COLO668 (cell line): ENCODE measurements around the gene IL25.
"Not testable (repeated sequence)": the region's sequence is repeated elsewhere in the genome, so short reads cannot be mapped to it uniquely, and the experiment has no call there.

Experiments used
- DNase-seq: peaks from one replicate; lab custom pipeline; 2025; ENCODE audit not compliant: unreplicated experiment; lab: John Stamatoyannopoulos, UW

IL25 gene

DNA sequence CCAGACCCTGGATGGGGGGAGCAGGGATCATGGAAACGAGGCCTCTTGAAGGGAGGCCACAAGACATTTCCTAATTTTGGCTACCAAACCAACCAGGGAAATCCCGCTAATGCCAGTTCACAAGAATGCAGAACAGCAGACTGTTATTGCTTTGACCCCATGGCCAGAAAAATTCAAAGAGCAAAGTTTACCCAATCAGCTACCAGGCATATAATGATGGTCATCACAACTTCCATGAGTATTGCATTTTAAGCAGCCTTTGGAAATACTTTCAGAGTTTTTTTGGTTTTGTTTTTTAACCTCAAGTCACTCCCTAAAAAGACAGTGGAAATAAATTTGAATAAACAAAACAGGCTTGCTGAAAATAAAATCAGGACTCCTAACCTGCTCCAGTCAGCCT lies at the start of gene IL25:
Gene IL25, plus strand, starts transcription at position 301 of the 400 bp plus-strand sequence.
- no peak for DNase-seq

- DNase-seq = no peak
Observed at GRCh38 chr14:23323838-23324454, 48.7 kb upstream of the IL25 start.

DNA sequence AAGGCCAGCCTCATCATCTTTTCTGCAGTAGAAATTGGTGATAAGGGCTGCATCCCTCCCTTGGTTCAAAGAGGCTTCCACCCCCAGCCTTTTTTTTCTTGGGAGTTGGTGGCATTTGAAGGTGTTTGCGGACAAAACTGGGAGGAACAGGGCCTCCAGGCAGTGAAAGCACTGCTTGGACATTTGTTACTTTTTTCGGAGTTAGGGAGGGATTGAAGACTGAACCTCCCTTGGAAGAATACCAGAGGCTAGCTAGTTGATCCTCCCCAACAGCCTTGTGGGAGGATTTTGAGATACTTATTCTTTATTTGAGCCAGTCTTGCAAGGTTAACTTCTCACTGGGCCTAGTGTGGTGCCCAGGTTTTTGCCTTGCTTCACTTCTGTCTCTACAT lies 48.2 kb upstream of the IL25 start:
- DNase-seq = no peak

DNA sequence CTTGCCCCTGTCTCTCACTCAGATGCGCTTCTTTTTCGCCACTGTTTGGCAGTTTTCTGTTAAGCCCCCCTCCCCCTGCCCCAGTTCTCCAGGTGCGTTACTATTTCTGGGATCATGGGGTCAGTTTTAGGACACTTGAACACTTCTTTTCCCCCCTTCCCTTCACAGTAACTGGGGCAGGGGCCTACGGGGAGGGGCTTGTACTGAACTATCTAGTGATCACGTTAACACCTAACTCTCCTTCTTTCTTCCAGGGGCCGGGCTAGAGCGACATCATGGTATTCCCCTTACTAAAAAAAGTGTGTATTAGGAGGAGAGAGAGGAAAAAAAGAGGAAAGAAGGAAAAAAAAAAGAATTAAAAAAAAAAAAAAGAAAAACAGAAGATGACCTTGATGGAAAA lies 47.6 kb upstream of the IL25 start:
- no peak for DNase-seq

- not testable (repeated sequence) for DNase-seq
Observed at GRCh38 chr14:23325746-23326145, 46.9 kb upstream of the IL25 start.

GRCh38 chr14:23326491-23327332 lies 45.9 kb upstream of the IL25 start:
- DNase-seq = no peak

DNA sequence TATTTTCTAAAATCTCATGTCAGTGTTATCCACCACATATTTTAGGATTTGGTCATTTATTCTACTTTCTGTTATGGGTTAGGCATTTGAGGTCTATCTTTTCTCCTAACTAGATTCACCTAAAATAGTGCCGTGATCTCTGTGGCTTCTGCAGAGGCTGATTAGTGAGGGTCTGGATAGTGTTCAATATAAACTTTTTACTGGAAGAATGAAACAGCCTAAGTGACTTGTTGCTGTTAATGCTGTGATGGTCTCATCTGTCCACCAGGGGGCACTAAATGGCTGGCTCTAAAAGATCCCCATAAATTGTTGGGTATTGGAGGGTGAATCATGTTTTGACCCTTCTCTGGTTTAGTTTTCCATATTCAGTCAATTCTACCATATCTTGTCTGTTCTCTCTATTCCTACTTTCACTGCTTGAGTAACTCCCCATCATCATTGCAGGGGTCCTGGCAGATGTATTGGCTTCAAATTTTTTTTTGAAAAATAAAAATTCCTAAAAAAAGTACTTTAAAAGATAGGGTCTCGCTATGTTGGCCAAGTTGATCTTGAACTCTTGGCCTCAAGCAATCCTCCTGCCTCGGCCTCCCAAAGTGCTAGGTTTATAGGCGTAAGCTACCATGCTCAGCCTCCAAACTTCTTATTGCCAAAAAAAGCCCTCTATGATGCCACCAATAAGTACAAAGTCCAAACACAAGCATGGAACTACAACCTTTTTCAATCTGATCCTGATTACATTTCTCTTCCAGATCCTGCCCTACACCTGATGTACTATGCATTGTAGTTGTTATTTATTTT lies 44.5 kb upstream of the IL25 start:
- peak; percentile 63 for DNase-seq

DNA sequence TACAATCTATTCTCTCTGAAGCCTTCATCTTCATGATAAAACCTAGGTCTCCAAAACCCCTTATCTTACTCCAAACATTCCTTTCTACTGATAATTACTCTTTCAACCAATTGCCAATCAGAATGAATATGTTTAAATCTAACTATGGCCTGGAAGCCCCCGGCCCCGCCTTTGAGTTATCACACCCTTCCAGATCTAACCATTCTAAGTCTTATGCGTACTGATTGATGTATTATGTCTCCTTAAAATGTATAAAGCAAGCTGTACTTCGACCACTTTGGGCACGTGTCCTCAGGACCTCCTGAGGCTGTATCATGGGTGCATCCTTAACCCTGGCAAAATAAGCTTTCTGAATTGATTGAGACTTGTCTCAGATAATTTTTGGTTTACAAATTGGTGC lies 37.0 kb upstream of the IL25 start:
- no peak for DNase-seq

DNA sequence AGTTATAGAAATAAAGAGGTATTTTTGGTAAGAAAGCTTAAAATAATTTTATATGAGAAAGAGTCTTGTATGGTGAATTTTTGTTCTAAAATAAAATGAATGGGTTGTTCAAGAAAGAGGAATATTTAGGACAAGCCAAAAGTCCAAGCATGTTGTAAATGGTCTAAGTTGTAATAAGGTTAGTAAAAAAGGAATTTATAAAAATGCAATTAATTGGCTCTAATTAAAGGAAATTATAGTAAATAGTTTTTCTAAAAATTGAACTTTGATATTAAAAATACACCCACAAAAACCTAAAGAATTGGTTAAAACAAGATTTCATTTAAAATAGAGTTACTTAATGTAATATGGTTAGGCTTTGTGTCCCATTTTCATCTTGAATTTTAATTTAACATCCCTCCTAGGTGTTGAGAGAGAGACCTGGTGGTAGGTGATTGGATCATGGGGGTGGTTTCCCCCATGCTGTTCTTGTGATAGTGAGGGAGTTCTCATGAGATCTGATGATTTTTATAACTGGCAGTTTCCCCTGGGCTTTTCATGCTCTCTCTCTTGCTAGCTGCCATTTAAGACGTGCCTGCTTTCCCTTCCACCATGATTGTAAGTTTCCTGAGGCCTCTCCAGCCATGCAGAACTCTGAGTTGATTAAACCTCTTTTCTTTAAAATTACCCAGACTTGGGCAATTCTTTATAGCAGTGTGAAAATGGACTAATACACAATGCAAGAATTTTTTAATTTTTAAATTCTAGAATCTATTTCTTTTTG lies 32.9 kb upstream of the IL25 start:
- no peak for DNase-seq

- DNase-seq = no peak
Observed at GRCh38 chr14:23344481-23344880, 28.1 kb upstream of the IL25 start.

GRCh38 chr14:23345987-23346692 lies 26.5 kb upstream of the IL25 start:
- DNase-seq = no peak

GRCh38 chr14:23346693-23347405 lies 25.8 kb upstream of the IL25 start:
- DNase-seq = no peak

GRCh38 chr14:23347406-23348296 lies 25.0 kb upstream of the IL25 start:
- DNase-seq = no peak

DNA sequence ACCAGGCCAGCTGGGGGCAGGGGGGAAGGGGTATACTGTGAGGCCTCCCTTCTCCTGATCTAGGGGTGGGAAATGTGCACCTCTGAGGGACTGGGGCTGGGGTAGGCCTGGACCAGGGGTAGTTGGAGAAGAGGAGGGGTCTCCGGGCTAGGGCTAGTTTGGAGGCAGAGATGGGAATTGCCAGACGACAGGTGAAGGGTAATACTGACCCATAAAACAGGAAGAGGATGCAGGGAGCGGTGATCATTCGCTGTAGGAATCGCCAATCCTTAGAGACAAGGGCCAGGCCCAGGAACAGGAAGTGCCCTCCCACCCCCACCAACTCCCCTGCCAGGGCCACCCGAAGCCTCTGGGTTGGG lies 24.3 kb upstream of the IL25 start:
- no peak for DNase-seq

DNA sequence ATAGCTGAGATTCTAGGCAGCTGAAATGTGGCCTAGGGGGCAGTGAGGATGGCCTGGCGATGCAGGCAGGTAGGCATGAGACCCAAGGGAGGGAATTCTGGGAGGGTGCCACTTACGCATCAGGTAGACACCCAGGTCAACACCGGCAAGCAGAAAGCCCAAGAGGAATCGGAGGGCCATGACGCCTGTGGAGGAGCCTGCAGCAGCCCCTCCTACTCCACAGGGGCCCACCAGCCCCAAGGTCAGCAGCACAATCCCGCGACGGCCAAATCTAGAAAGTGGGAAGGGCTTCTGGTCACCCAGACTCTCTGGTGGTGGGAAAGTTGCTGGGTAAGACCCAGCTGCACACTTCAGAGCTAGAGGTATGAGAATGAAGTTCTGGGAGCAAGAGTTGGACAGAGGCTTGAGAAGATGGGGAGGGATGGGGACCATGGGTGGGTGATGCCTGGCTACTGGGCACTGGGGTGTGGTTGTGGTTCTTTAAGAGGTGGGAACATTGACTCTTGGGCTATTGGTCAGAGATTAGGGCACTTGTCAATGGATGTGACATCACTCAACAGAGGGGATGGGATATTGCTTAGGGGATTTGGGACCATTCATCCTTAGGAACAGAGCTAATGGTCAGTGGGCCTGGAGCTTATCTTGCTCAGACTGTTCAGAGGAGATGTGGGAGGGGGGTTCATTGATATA lies 23.3 kb upstream of the IL25 start:
- no peak for DNase-seq

GRCh38 chr14:23351681-23352505 lies 20.7 kb upstream of the IL25 start:
- DNase-seq = no peak
